Renal pelvis (tissue), 4 donors: ENCODE results near the gene KRT31. TPM values are rescaled to one million over a fixed set of nuclear protein-coding genes. Genes with fewer than 3 reads are reported as not detected.
"Not testable (repeated sequence)": the region's sequence is repeated elsewhere in the genome, so short reads cannot be mapped to it uniquely, and the experiment has no call there.

Source experiments
- DNase-seq: peaks from one replicate; pipeline ENCODE4 v3.0.0-alpha.2; 2013
- polyA plus RNA-seq, 3 donors: library from polyadenylated mRNA; unstranded; fragments of 120-200 nt; gene quantifications; one replicate each; pipeline ENCODE4 v1.2.1, GENCODE V29; 2013; ENCODE audit not compliant: insufficient read length in 3 of 3

The KRT31 gene
- polyA plus RNA-seq, 3 donors, result not detected

- DNase-seq, result no peak
Measured at GRCh38 chr17:41418116-41418860, 20.9 kb upstream of the KRT31 start.

GRCh38 chr17:41417576-41418015 lies 20.2 kb upstream of the KRT31 start:
- no peak for DNase-seq

GRCh38 chr17:41417127-41417526 lies 19.7 kb upstream of the KRT31 start:
- no peak for DNase-seq

- peak; percentile 28 for DNase-seq
Measured at GRCh38 chr17:41416479-41416878, 19.1 kb upstream of the KRT31 start.

GRCh38 chr17:41415833-41416335 lies 18.5 kb upstream of the KRT31 start:
- peak; percentile 30 for DNase-seq

GRCh38 chr17:41415411-41415810 lies 18.0 kb upstream of the KRT31 start:
- DNase-seq, result no peak

GRCh38 chr17:41413982-41414381 lies 16.6 kb upstream of the KRT31 start:
- no peak for DNase-seq

- DNase-seq, result no peak
Measured at GRCh38 chr17:41413353-41413957, 16.0 kb upstream of the KRT31 start.

- DNase-seq, result no peak
Measured at GRCh38 chr17:41411072-41411840, 13.8 kb upstream of the KRT31 start.

- DNase-seq, result no peak
Measured at GRCh38 chr17:41407226-41407625, 9.8 kb upstream of the KRT31 start.

GRCh38 chr17:41406205-41406604 lies 8.8 kb upstream of the KRT31 start:
- no peak for DNase-seq

GRCh38 chr17:41404024-41404671 lies 6.7 kb upstream of the KRT31 start:
- no peak for DNase-seq

- DNase-seq, result no peak
Measured at GRCh38 chr17:41403404-41404023, 6.1 kb upstream of the KRT31 start.

- DNase-seq, result no peak
Measured at GRCh38 chr17:41402161-41402560, 4.8 kb upstream of the KRT31 start.

- DNase-seq, result no peak
Measured at GRCh38 chr17:41396340-41396739, 1.1 kb downstream of the KRT31 start.

GRCh38 chr17:41395611-41396010 lies 1.8 kb downstream of the KRT31 start:
- no peak for DNase-seq

- DNase-seq, result not testable (repeated sequence)
Measured at GRCh38 chr17:41395044-41395443, 2.4 kb downstream of the KRT31 start.

GRCh38 chr17:41394254-41394996 lies 3.0 kb downstream of the KRT31 start:
- no peak for DNase-seq

GRCh38 chr17:41393826-41394225 lies 3.6 kb downstream of the KRT31 start:
- DNase-seq, result no peak

- no peak for DNase-seq
Measured at GRCh38 chr17:41393294-41393693, 4.1 kb downstream of the KRT31 start.

- no peak for DNase-seq
Measured at GRCh38 chr17:41392278-41392677, 5.1 kb downstream of the KRT31 start.
